ENCODE results near the gene SDS.

- TF ChIP-seq EZH2 (IDR thresholded peaks at IDR 0.05) (no peak), POLR2AphosphoS5 (IDR thresholded peaks at IDR 0.05; ENCODE audit: borderline replicate concordance, low read depth, low read length) (no peak), FOXP2 (optimal IDR thresholded peaks at IDR 0.05; ENCODE audit: control extremely low read depth, extremely low read length, insufficient read depth) (no peak)
These were observed 39.4 kb upstream of the SDS start for GRCh38 chr12:113443030-113443539.

Data from SK-N-MC (cell line).